AG04449 (cell line): ENCODE data around the gene KIAA1755.
"Not testable (repeated sequence)": the region's sequence is repeated elsewhere in the genome, so short reads cannot be mapped to it uniquely, and the experiment has no call there.

ENCODE experiments used
- CTCF ChIA-PET: fragments of 350-600 bp; formaldehyde crosslinking; extraction: SDS; loops from one replicate; lab custom pipeline; 2021; ENCODE audit warnings: antibody characterized with exemption; lab: Yijun Ruan, JAX
- POLR2A ChIA-PET: fragments of 400-600, 350-600 bp; formaldehyde crosslinking; extraction: SDS; loops from one replicate; lab custom pipeline; 2020; ENCODE audit warnings: antibody characterized with exemption, inconsistent platforms; lab: Yijun Ruan, JAX
- DNase-seq: peaks from one replicate; pipeline ENCODE4 v3.0.0-alpha.2; 2010; ENCODE audit warnings: low read depth, low spot score
- H3K4me3 ChIP-seq: 2 replicates; pipeline ENCODE4 v1.5.1; 2011; ENCODE audit warnings: low read depth, mild to moderate bottlenecking, control low read depth, low read length
- TF ChIP-seq, protein P1 (sequence below): IDR thresholded peaks from one replicate; pipeline ENCODE4 v1.5.1; 2011; ENCODE audit warnings: mild to moderate bottlenecking, moderate library complexity, low read length, control low read depth, inconsistent platforms; ENCODE audit not compliant: insufficient read depth; ENCODE audit errors: missing control alignments

The KIAA1755 gene

DNA sequence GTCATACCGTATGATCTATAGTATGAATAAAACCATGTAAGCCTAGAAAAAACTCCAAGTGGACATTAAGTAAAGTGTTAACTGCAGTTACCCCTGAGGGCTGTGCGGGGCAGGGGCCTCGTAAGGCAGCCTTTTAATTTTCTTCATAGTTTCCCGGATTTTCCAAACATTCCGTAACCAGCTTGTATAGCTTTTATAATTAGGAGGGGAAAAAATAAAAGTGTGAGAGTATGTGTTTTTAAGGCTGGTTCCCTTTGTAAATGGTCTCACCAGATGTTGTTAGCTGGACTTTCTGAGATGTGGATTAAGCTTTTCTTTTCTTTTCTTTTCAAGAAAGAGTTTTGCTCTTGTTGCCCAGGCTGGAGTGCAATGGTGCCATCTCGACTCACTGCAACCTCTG lies 7.0 kb downstream of the KIAA1755 start:
- POLR2A ChIA-PET = no interaction called here
- TF ChIP-seq, protein P1, sequence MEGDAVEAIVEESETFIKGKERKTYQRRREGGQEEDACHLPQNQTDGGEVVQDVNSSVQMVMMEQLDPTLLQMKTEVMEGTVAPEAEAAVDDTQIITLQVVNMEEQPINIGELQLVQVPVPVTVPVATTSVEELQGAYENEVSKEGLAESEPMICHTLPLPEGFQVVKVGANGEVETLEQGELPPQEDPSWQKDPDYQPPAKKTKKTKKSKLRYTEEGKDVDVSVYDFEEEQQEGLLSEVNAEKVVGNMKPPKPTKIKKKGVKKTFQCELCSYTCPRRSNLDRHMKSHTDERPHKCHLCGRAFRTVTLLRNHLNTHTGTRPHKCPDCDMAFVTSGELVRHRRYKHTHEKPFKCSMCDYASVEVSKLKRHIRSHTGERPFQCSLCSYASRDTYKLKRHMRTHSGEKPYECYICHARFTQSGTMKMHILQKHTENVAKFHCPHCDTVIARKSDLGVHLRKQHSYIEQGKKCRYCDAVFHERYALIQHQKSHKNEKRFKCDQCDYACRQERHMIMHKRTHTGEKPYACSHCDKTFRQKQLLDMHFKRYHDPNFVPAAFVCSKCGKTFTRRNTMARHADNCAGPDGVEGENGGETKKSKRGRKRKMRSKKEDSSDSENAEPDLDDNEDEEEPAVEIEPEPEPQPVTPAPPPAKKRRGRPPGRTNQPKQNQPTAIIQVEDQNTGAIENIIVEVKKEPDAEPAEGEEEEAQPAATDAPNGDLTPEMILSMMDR = no peak
- no peak overlapping the region for H3K4me3 ChIP-seq
- DNase-seq = no peak
- CTCF ChIA-PET = interaction anchor here (0.6 to 4.2 kb wide), 8 partner anchors 9 to 52 kb away, joined by 3 to 16 read pairs (median 3); no protein-coding TSS in a partner anchor

DNA sequence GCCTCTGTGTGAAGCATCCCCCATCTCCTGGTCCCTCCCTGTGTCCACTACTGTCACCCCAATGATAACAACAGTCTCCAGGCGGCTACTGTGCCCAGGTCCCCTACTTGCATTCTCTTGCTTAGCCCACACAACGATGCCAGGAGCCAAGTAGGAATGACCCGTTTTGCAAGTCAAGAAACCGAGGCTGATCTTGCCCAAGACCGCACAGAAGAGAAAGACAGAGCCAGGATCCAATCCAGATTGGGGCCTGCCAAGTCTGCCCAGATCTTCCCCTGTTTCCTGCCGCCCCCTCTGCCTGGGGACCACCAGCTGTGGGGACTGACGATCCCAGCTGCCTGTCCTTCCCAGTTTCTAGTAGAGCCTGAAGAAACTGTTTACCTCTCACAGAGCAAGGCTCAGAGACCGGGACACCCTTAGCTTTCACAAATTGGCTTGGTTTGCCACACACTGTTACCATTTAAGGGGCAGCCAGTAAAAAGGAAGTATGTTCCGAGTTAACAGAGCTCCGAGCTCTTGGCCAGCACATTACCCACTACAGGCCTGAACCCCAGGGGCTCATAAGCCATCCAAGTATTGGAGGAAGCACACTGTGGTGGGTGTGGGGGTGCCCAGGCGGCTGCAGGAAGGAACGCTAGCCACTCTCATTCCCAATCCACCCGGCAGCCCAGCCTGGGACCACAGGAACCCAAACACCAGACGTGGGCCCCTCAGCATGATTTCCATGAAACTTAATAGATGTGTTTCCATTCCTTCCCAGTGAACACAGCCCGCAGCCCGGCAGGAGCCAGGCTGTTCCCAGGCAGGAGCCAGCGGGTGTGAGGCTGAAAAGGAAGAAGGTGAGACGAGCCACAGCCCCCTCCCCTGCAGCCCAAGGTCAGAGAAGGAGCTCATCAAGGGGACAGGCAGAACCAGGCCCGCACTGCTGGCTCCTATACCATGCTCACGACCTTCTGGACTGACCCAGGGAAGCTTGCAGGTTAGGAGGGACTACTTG lies 7.9 kb downstream of the KIAA1755 start:
- H3K4me3 ChIP-seq = no peak overlapping the region
- TF ChIP-seq, protein P1 = no peak
- CTCF ChIA-PET = interaction anchor here (0.7 to 4.2 kb wide), 5 partner anchors 10 to 30 kb away, joined by 3 to 16 read pairs (median 4); no protein-coding TSS in a partner anchor
- POLR2A ChIA-PET = no interaction called here
- DNase-seq = no peak

DNA sequence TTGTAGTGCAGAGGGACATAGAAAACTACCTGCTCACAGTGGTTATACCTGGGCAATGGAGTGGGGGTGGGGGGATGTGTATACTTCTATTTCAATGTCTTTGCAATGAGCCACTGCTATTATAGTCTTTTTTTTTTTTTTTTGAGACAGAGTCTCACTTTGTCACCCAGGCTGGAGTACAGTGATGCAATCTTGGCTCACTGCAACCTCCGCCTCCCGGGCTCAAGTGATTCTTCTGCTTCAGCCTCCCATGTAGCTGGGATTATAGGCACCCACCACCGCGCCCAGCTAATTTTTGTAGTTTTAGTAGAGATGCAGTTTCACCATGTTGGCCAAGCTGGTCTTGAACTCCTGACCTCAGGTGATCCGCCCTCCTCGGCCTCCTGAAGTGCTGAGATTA lies 9.1 kb downstream of the KIAA1755 start:
- POLR2A ChIA-PET, DNase-seq, H3K4me3 ChIP-seq: not testable (repeated sequence)
- CTCF ChIA-PET = interaction anchor here (0.7 to 4.2 kb wide), 3 partner anchors 20 to 29 kb away, joined by 3 to 16 read pairs (median 3); no protein-coding TSS in a partner anchor

DNA sequence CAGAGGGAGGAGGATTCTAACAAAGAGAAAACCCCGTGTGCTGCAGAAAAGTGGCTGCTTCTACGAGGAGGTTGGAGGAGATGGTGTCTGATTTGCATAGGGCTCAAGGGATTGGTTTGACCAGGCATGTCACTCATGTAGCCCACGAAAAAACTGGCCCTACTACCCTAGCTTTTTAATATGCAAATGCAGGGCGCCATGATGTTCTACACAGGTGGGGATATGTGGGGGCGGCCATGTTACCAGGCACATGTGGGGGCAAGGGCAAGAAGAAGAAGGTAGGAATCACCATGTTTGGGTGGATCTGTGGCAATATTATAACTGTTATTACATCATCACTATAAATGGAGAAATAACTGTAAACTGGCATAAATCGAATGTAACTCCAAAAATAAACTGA lies 9.9 kb downstream of the KIAA1755 start:
- ChIA-PET POLR2A (no interaction called here), CTCF (interaction anchor here (4.2 kb wide), 1 partner anchor 28 kb away, joined by 16 read pairs; no protein-coding TSS in a partner anchor)
- TF ChIP-seq, protein P1 = no peak

DNA sequence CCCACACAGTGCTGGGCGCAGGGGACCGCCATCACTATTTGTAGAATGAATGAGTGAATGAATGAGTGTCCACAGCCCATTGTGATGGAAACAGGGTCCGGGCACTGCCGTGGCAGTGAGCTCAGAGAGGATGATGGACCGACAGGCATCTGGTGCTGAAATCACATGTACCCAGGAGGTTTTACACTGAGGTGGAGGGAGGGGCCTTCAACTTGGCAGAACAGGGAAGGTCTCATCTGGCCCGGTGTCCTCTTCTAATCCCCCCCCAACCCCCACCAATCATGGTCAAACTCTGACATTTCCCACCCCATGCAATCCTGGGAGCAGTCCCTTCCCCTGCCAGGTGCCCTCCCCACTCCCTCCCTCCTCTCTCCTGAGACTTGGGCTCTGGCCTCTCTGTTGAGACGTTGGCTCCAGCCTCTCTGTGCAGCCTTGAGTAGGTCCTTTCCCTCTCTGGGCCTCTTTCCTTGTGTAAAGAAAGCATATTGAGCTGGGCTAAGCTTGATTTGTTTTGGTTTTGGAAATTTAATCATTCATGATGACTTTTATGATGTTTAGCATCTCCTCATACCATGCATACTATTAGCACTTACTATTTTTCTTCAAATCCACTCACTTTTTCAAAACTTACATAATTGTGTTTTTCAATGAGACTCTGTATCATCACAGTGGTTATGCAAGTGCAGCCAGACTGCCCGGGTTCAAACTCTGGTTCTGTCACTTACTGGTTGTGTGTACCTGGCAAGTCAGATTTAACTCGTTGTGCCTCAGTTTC lies 10.8 kb downstream of the KIAA1755 start:
- H3K4me3 ChIP-seq = no peak overlapping the region
- DNase-seq = no peak
- POLR2A ChIA-PET = no interaction called here
- TF ChIP-seq, protein P1 = no peak
- CTCF ChIA-PET = interaction anchor here (2.4 to 7.3 kb wide), 2 partner anchors 19 to 27 kb away, joined by 8 to 33 read pairs; no protein-coding TSS in a partner anchor

More for the DNA sequence above, 9.9 kb downstream of the KIAA1755 start:
- DNase-seq = no peak
- H3K4me3 ChIP-seq = no peak overlapping the region

DNA sequence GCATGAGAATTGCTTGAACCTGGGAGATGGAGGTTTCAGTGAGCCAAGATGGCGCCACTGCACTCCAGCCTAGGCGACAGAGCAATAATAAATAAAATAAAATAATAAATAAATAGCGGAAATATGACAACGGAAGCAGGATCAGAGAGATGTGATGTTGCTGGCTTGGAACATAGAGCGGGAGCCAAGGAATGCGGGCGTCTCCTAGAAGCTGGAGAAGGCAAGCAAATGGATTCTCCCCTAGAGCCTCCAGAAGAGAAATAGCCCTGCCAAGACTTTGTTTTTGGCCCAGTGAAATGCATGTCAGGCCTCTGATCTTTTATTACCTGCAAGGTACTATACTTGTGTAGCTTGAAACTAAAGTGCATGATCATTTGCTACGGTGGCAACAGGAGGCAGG lies 12.4 kb downstream of the KIAA1755 start:
- TF ChIP-seq, protein P1 = no peak
- H3K4me3 ChIP-seq = no peak overlapping the region
- CTCF ChIA-PET = interaction anchor here (2.4 to 7.3 kb wide), 2 partner anchors 17 to 26 kb away, joined by 8 to 33 read pairs; no protein-coding TSS in a partner anchor
- POLR2A ChIA-PET = no interaction called here
- DNase-seq = no peak

DNA sequence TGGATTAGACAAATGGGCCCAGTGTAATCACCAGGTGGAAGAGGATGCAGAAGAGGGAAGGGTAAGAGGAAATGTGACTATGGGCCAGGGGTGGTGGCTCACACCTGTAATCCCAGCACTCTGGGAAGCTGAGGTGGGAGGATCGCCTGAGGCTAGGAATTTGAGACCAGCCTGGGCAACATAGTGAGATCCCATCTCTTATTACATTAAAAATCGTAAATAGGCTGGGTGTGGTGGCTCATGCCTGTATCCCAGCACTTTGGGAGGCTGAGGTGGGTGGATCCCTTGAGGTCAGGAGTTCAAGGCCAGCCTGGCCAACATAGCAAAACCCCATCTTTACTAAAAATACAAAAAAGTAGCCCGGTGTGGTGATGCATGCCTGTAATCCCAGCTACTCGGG lies 12.8 kb downstream of the KIAA1755 start:
- DNase-seq, POLR2A ChIA-PET, H3K4me3 ChIP-seq: not testable (repeated sequence)
- CTCF ChIA-PET = interaction anchor here (2.4 to 7.3 kb wide), 2 partner anchors 17 to 25 kb away, joined by 8 to 33 read pairs; no protein-coding TSS in a partner anchor
